NCI-H1436 (cell line): Measurements from ENCODE around the gene SNTG2.
"Not testable (repeated sequence)": the region's sequence is repeated elsewhere in the genome, so short reads cannot be mapped to it uniquely, and the experiment has no call there.

Experiments
- DNase-seq: peaks from one replicate; lab custom pipeline; 2025; lab: John Stamatoyannopoulos, UW

Gene SNTG2

DNA sequence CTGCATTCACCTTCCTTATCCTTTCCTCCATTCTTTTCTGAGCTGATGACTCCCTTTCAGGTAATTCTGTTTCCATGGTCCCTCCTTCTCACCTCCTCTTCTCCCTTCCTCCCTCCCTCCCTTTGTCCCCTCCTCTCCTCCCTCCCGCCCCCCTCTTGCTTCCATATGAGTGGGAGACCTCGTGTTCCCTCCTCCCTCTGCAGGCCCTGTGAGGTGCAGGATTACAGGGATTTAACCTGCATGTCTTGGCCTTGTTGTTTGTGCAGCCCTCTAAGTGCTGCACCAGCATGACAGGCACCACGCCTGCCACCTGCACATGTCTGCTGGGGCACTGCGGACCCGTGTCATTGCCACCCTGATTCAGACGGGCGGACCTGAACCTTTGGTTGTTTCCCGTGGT lies 103.1 kb downstream of the SNTG2 start:
- no peak for DNase-seq

DNA sequence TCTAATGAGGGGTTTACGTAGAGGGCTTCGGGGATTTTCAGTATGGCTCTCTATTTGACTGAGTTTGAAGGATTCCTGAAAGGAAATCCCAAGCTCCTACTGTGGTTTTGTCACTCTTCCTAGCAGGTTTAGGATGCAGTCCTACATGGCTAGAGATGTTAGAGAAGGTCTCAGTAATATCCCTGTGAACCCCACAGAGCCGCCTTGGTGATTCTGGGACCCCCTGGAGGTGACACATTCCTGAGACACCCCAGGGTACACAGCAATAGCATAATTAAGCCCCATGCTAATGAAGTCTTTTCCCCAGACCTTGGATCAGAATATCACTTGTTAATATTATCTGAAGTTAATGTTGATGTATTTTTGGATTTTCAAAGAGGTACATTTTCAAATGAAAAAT lies 103.8 kb downstream of the SNTG2 start:
- DNase-seq: no peak

DNA sequence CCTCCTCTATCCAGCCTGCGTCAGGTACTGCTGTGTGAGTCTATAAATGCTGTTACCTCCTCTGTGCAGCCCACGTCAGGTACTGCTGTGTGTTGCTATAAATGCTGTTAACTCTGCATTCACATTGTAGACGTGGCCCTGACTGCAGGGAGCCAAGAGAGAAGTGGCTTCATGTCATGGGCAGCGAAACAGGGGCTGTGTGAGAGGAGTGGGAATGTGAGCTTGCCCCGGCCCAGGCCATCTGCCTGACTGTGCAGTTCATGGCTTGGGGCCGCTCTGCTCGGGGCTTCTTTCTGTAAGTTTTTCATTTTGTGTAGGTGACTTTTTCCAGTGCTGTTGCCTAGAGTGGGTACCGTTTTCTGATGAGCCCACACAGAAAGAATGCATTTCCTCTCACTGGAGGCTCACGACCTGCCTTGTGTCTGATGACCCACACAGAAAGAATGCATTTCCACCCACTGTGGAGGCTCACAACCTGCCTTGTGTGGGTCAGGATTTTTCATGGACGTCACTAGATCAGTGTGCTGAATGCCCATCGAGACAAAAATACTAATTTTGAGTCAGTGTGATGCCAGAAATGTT lies 104.5 kb downstream of the SNTG2 start:
- no peak for DNase-seq

DNA sequence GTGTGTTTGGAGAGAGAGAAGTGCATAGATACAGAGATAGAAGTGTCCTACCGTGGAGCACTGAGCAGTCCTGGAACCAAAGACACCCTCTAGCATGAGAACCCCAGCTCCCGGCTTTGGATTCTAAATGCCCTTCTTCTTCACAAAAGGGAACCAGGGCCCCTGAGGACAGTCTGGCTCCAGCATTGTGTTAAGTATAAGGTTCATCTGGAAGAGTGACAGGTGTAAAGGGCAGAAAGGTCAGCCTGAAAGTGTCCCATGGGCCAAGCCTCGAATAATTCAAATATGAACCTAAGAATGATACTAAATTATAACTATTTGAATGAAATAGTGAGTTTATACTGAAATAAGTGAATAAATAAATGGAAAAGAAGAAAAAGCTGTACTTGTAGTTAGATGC lies 109.7 kb downstream of the SNTG2 start:
- no peak for DNase-seq

DNA sequence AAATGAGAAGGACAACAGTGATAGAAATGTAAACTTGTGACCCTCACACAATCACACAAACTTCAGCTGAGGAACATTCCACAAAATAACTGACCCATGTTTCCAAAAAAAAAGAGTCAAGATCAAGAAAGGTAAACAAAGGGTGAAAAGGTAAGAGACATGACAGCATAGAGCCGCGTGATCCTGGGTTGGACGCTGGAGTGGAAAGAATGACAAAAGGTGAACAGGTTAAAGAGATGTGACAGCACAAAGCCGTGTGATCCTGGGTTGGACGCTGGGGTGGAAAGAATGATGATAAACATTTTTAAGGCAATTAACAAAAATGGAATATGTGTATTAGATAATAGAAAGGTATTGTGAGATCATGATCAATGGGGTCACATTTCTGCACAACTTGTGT lies 110.3 kb downstream of the SNTG2 start:
- no peak for DNase-seq

DNA sequence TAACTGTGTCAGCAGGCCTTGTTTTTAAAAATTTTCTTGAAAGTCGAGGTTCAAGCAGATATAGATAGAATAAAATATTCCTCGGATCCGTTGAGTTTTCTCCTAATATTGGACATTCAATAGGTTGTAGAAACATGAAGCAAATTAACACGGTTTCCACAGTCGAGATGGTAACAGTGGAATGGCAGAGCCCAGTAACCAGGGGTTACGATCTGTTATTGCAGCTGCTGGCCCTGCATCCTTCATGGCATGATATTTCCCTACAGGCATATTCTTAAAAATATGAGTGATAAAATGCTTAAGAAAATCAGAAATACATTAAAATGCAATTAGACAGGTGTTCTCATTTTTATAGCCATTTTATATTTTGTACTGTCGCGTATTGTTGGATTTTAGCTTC lies 117.6 kb downstream of the SNTG2 start:
- no peak for DNase-seq

DNA sequence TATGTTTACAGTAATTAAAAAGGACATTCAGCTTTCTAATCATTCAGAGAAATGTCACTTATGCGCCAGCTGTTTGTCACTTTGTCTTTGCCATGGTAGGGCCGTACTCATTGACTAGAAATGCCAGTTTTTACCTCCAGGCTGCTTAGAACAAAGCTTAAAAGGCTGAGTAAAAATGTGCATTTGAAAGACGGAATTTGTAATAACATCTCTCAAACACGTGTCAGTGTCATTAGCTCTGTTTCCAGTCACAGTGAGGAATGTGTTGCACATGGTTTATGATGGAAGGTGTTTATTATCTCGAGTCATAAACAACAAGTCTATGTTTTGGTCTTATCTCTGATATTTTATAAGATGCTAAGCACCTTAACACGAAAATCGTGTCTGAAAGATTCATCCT lies 118.2 kb downstream of the SNTG2 start:
- no peak for DNase-seq

DNA sequence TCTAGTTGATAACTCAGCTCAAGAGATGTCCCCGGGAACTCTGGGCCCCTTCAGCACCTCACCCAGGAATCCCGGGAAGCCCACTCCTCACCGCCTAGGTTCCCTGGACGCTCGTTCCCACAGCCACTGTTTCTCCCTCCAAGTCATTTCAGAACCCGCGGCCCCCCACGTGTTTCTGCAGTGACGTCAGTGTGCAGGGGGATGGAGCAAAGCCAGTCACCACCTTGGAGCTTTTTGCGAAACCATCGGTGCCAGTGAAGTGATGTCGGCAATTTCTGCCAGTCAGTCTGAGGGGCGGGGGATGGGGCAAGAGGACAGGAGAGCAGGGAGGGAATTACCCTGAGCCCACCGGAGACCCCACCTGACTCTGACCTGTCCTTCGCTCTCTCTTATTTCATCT lies 119.2 kb downstream of the SNTG2 start:
- no peak for DNase-seq

DNA sequence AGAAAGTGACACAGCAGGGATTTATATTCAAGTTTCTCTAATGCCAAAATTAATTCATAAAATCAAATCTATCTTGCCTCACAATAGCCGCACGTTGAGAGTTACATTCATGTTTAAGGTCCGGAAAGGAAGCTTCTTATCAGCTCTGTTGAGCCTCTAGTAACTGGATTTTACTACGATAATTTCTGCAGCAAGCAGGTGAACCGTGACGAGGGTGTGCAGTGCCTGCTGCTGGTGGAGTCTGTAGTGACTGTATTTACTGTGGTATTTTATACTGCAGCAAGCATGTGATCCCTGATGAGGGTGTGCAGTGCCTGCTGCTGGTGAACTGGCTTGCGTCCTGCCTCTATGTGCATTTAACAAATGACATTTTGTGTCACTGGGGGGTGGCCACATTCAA lies 120.0 kb downstream of the SNTG2 start:
- DNase-seq: no peak

DNA sequence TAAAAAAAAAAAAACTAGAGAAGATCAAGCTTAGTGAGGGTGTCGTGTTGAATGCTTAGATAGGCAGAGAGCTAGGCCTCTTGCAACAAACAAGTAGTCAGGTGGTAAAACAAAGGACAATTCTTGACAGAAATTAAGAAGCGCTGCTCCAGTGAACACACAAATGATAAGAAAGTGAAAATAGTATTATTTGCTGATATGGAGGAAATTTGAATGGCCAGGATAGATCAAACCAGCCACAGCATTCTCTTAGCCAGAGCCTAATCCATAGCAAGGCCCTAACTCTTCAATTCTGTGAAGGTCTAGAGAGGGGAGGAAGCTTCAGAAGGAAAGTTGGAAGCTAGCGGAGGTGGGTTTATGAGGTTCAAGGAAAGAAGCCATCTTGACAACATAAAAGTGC lies 121.0 kb downstream of the SNTG2 start:
- no peak for DNase-seq

DNA sequence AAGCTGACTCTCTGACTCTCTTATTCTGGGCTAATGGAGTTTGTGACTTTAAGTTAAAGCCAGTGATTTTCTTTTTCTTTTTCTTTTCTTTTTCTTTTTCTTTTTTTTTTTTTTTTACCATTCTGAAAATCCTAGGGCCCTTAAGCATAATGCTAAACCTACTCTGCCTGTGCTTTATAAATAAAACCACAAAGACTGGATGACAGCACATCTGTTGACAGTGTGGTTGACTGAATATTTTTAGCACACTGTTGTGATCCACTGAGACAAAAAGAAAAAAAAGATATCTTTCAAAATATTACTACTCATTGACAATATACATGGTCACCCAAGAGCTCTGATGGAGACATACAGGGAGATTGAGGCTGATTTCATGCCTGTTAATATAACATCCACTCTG lies 121.6 kb downstream of the SNTG2 start:
- no peak for DNase-seq

DNA sequence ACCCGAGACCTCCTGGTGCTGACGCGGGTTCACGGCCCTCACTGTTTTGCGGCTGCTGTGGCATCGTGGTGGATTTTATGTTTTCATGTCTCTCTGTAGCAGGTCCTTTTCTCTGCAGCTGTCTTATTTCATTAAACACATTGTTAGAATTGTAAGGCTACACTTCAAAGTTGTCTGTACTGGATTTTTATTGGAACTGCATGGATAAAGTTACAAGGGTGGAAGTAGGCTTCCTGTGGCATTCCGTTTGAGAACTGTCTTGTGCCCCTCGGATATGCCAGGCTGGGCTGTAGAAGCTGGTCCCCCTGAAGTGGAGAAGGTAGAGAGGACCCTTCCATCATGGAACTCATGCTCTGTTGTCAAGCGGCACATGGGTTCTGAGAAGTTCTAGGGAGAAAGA lies 127.3 kb downstream of the SNTG2 start:
- DNase-seq: no peak

DNA sequence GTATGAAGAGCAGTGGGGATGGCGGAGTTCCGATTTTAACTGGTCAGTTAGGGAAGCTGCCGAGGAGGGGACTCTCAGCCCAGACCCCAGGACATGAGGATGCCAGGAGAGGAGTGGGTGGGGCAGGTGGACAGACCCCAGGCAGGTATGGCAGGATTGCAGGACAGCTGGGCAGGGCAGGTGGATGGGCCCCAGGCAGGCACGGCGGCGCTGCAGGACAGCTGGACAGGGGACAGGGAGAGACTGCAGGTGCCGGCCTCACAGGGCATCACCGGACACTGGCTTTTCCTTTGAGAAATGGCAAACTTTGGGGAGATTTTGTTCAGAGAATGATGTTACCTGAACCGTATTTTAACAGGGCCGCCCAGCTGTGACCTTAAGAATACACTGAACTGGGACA lies 127.7 kb downstream of the SNTG2 start:
- DNase-seq: no peak

DNA sequence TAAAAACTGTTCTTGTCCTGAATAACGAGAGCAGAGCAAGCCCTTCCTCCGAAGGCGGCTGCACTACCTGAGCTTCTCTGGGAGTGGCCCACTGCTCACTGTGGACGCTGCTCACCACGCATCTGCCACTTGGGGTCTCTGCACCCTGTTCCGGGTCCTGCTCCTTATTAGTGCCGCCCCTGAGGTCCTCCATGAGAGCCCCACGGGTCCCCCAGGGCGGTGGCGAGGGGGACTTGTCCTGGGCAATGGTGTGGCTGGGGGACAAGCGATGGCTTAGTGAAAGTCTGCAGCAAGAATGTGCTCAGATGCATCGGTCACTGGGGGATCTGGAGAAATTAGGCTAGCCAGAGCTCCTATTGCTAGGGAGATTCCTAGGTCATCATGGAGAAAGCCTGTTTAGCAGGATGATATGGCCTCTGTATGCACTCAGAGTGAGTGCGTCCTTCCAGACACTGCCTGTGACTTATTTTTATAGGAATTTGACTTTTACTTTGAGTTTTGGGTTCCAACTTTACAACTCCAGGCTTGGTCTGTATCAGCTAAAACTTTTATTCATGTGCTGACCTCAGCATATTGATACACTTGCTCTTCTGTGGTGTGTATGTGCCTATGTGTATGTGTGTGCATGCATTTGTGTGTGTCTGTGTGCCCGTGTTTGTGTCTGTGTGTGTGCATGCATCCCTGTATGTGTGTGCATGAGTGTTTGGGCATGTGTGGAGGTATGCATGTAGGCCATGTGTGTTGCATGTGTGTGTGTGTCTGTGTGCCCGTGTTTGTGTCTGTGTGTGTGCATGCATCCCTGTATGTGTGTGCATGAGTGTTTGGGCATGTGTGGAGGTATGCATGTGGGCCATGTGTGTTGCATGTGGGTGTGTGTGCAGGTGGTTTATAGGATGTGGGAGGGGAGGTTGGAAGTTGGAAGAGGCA lies 129.5 kb downstream of the SNTG2 start:
- DNase-seq: no peak

DNA sequence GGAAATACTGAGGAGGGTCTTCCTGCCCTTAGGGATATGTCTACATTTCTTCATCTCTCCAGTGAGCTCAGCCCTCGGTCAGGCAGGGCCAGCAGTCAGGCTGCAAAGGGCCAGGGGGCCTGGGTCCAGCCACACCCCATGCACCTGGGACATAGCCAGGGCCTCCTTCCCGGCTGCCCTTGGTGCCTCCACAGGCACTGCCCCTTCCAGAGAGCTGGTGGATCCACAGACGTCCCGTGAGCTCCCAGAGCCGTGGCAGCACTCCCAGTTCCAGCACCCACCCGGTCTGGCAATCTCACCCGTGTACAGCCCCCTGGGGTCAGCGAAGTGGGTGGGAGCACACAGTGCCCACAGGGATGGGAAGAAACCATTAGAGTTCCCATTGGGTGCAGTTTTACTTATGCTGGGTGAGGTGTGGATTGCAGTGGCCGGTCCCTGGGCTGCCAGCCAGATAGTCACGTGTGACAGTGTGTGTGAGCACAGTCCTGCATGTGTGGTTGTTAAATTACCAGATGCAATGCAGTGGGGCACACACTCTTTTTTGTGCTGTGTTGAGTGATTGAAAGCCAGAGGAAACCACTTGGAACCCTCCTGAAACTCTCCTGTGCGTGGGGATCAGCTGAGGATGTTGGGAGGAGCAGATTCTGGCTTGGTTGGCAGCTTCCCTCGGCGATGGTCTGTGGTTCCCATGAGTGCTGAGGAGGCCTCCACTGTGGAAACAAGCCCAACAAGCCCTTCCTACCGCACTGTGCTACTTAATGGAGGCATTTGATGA lies 131.0 kb downstream of the SNTG2 start:
- DNase-seq: no peak

DNA sequence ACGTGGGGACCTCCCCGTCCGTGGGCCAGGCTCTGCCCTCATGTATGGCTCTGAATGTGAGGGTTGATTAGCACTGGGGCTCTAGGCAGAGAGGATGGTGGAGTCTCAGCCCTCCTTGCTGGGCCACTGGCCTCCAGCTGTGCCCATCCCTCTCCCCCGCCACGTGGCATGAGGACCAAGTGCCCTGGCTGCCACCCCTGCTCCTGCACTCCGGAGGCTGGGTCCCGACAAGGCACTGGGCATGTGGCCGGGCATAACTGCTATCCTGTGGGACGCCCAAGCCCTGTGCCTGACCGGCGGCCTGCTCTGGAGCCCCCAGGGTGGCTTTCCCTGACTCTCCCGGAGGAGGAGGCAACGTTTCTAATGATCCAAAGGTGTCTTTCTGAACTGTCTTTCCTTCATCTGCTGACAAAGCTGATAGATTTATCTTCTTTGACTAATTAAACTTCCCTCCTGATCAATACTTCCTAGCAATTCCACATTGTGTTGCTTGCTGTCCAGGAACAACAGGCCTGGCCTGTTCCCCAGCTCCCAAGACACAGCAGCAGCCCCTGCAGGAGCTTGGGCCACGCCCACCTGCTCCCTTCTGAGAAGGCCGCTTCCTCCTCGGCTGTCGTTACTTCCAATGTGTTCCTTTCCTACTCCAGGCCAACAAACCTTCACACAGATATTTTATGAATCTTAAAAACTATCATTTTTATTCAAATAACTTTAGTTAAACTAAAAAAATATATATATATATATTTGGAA lies 132.0 kb downstream of the SNTG2 start:
- DNase-seq: no peak

DNA sequence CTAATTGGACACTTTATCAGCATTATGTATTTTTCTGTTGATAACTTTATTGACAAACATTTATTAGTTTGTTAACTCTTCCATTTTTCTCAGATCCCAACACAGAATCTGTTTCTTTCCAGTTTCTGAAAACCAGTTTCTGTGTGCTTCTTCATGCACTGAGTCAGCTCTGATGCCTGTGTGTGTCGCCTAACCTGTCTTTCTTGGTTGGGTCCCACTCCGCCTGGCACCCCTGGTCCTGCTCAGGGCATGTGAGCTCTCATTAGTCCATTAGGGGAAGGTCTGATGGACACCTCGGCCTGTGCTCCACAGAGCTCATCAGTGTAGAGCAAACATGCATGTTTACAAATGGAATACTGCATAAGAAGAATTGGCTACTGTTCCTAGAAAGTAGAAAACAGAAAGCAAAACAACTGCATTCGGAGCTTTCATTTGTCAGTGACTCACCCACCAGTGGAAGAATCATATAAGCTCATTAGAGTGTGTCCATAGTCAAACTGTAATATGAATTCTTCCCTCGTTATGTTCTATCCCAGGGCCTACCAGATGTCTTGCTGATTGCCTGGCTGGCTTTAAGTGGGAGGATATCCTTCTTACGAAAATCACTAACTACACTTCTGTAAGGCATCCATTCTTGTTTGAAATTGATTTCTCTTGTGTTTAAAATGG lies 137.7 kb downstream of the SNTG2 start:
- DNase-seq: no peak

DNA sequence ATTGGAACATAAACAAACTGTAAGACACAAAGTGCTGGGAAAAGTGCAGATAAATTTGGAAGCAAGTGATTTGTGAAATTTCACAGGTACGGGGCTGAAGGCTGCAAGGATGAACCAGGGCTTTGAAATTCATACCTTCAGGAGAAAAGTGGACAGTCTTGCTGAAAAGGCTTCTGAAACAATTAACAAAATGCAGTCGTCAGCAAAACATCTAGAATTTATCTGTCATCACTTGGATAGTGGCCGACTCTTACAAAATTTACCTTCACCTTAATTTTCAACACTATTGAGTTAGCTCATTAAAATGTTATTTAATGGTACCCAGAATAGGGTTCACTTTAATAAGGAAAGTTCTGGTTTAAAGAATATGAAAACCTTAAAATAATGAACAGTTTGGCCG lies 138.3 kb downstream of the SNTG2 start:
- DNase-seq: no peak

DNA sequence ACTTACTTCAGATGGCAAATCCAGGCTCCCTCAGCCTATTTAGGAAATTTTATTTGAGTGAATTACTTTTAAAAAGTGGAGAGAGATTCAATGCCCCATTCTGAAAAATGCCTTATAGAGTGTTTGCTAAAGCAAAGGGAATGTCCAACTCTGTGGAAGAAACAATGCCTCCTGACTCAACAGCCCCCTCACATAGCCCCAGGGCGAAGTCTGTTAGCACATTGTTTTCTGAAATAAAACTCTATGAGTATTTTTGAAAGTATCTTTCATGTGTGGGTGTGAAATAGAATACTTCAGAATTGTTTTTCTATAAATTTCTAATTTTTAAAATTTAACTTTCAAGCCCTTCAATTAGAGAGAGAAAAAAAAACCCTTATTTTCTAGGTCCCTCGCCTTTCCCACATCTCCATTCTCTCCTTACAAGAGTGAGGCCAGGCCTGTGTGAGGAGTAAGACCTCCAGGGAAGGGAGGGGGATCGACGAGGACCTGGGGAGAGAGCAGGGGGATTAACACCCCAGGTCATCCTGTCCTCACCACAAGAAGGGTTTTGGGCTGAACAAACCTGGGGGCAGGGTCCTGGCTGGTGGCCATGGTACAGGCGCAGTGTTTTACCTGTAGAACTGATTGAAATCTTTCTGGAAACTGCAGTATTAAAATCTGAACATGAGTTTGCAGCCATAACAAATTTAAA lies 141.4 kb downstream of the SNTG2 start:
- DNase-seq: no peak

DNA sequence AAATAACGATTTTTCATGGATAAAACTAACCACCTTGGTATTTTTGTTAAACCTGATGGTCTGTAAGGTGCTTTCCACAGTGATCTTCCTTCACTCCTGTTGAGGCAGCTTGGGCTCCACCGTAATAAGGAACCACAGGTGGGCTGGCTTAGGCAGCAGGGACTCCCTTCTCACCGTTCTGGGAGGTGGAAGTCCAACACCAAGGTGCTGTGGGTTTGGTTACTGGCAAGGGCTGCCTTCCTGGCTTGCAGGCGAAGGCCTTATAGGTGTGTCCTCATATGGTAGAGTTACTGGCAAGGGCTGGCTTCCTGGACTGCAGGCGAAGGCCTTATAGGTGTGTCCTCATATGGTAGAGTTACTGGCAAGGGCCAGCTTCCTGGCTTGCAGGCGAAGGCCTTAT lies 143.0 kb downstream of the SNTG2 start:
- not testable (repeated sequence) for DNase-seq

DNA sequence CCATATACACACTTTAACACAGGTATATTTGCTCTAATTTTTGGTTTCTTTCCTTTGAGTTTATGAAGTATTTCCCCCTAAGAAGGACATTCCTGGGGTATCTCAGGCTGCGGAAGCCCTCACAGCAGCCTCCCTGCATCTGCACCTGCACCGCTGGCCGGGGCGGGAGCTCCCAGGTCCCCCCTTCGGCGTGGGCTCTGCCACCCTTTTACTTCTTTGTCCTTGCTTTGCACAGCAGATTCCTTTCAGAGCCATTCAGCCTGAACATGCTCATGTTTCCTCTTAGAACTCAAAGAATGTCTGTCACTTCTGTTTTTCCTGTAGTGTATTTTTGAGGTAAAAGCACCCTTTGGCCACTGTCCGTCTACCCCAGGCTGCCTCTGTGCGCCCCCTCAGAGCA lies 146.5 kb downstream of the SNTG2 start:
- DNase-seq: no peak
